K562 (cell line): Measurements from ENCODE around the gene LENG9. TPM values are rescaled to one million over a fixed set of nuclear protein-coding genes. Genes with fewer than 3 reads are reported as not detected.

Experiments used
- CREBBP ChIP-seq: IDR thresholded peaks from one replicate; pipeline ENCODE4 v1.6.1; 2012; ENCODE audit warnings: low read depth, mild to moderate bottlenecking, control low read depth, inconsistent platforms, low read length
- DMBX1 ChIP-seq: fragments of 250-450 bp; sonication (Bioruptor Pico); IDR thresholded peaks from 2 replicates; pipeline ENCODE4 v1.8.0; 2022; ENCODE audit warnings: inconsistent platforms, mild to moderate bottlenecking, moderate library complexity, borderline replicate concordance
- MYNN ChIP-seq, 2 experiments: sonication (generic); formaldehyde crosslinking in 1 of 2; IDR thresholded peaks; 2 replicates each; pipeline versions ENCODE4 v1.5.0 to v1.6.1; 2016 to 2020; ENCODE audit warnings: antibody characterized with exemption in 1 of 2, missing genetic modification reagents in 1 of 2
- NR2C1 ChIP-seq, 2 experiments: fragments of 450-650 bp; IDR thresholded peaks; 2 replicates each; pipeline ENCODE4 v1.6.1; 2017; ENCODE audit warnings: mild to moderate bottlenecking in 2 of 2, antibody characterized with exemption in 1 of 2, inconsistent platforms in 1 of 2, missing compliant biosample characterization in 1 of 2, missing genetic modification characterization in 1 of 2
- PHF8 ChIP-seq: fragments of 200-600 bp; sonication (generic); IDR thresholded peaks from 2 replicates; pipeline ENCODE4 v1.6.1; 2012; ENCODE audit warnings: mixed run types, mild to moderate bottlenecking, inconsistent platforms, low read length, moderate library complexity, borderline replicate concordance
- RBFOX2 ChIP-seq: fragments of 200-400 bp; formaldehyde crosslinking; IDR thresholded peaks from 2 replicates; pipeline ENCODE4 v1.6.1; 2017; ENCODE audit warnings: low read depth, mild to moderate bottlenecking, low read length, moderate library complexity
- ZNF75A ChIP-seq: fragments of 450-650 bp; formaldehyde crosslinking; IDR thresholded peaks from 2 replicates; pipeline ENCODE4 v1.4.0; 2020; ENCODE audit warnings: mild to moderate bottlenecking
- polyA plus RNA-seq, 8 experiments: library from polyadenylated mRNA; depleted of rRNA in 4 of 8; stranded (reverse) in 5 of 8; unstranded in 3 of 8; fragments of >200 nt; fragmentation: Nextera tagmentation in 2 of 8; fragmentation: Illumina TruSeq in 1 of 8; extraction: Ambion mirVana in 2 of 8; extraction: Trizol in 1 of 8; gene quantifications; 2 replicates each; pipeline versions ENCODE4 v1.2.1 to v1.2.3, GENCODE V29; 2011 to 2014; ENCODE audit warnings: inconsistent platforms in 1 of 8, missing spikeins in 1 of 8
- total RNA-seq, 7 experiments: library from RNA; depleted of rRNA in 6 of 7; stranded (reverse); fragments of >200 nt in 6 of 7; fragmentation: Illumina TruSeq in 2 of 7; extraction: Trizol in 2 of 7; gene quantifications; 2 replicates each; pipeline versions ENCODE4 v1.2.1 to v1.2.3, GENCODE V29; 2011 to 2021; ENCODE audit warnings: low replicate concordance in 1 of 7
- TF ChIP-seq, protein P1 (sequence below), 2 experiments: fragments of 450-650 bp in 1 of 2; sonication (generic) in 1 of 2; formaldehyde crosslinking in 1 of 2; IDR thresholded peaks; 2 replicates each; pipeline versions ENCODE4 v1.7.1 to v1.9.0; 2016 to 2022; ENCODE audit warnings: inconsistent platforms in 1 of 2, mild to moderate bottlenecking in 1 of 2, missing genetic modification reagents in 1 of 2
- TF ChIP-seq, protein P2 (sequence below): sonication (generic); formaldehyde crosslinking; IDR thresholded peaks from 2 replicates; pipeline ENCODE4 v1.8.0; 2022; ENCODE audit warnings: missing genetic modification reagents, mild to moderate bottlenecking, moderate library complexity, borderline replicate concordance
- TF ChIP-seq, protein P3 (sequence below): fragments of 250-450 bp; sonication (Bioruptor Pico); IDR thresholded peaks from 2 replicates; pipeline ENCODE4 v1.9.0; 2021; ENCODE audit warnings: mild to moderate bottlenecking, inconsistent platforms

LENG9 gene
- total and polyA plus RNA-seq, 9 of the 15 experiments (the other 6 are each of a cell fraction or from before 2014, with no cell fraction given): 0.06 to 0.64 (median 0.33) TPM; not detected in 1

DNA sequence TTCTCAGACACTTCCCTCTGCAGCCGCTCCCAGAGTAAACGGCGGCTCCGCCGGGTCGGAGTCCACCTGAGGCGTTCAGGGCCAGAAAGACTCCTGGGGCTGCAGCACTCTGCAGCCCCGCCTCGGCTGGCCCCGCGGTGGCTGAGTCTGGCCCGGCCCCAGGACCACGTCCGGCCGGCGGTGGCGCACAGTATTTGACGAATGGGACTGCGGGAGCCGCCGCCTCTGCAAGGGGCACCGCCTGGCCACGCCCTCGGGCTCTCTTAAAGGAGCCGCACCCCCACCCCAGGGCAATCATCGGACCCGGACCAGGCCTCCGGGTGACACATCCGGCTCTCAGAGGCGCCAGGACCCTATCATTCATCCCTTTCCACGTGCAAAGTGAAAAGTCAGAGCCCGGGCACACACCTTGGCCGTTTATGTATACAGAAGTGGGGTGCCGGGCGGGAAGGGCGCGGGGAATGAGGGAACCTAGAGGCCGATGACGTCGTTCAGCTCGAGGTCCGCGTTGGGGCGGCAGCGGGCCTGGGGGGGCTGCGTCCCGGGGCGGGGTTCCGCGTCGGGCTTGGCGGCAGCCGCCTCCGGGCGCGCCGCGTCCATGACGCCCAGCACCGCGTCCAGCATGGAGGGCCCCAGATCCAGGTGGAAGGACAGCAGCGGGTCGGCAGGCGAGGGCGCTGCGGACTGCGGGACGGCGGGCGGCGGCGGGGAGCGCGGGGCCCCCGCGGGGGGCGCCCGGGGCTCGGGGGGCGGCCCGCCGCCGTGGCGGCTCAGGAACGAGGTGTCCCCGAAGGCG lies 1.2 kb upstream of the LENG9 start (continued):
- TF ChIP-seq, protein P1, sequence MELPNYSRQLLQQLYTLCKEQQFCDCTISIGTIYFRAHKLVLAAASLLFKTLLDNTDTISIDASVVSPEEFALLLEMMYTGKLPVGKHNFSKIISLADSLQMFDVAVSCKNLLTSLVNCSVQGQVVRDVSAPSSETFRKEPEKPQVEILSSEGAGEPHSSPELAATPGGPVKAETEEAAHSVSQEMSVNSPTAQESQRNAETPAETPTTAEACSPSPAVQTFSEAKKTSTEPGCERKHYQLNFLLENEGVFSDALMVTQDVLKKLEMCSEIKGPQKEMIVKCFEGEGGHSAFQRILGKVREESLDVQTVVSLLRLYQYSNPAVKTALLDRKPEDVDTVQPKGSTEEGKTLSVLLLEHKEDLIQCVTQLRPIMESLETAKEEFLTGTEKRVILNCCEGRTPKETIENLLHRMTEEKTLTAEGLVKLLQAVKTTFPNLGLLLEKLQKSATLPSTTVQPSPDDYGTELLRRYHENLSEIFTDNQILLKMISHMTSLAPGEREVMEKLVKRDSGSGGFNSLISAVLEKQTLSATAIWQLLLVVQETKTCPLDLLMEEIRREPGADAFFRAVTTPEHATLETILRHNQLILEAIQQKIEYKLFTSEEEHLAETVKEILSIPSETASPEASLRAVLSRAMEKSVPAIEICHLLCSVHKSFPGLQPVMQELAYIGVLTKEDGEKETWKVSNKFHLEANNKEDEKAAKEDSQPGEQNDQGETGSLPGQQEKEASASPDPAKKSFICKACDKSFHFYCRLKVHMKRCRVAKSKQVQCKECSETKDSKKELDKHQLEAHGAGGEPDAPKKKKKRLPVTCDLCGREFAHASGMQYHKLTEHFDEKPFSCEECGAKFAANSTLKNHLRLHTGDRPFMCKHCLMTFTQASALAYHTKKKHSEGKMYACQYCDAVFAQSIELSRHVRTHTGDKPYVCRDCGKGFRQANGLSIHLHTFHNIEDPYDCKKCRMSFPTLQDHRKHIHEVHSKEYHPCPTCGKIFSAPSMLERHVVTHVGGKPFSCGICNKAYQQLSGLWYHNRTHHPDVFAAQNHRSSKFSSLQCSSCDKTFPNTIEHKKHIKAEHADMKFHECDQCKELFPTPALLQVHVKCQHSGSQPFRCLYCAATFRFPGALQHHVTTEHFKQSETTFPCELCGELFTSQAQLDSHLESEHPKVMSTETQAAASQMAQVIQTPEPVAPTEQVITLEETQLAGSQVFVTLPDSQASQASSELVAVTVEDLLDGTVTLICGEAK (IDR thresholded peaks at IDR 0.05): peak; percentile 79
- TF ChIP-seq, protein P1 (CRISPR knock-in tag; IDR thresholded peaks at IDR 0.05): no peak
- TF ChIP-seq RBFOX2 (peak; percentile 92), NR2C1 (IDR thresholded peaks at IDR 0.05) (no peak), NR2C1 (tag; IDR thresholded peaks at IDR 0.05) (0 out of 2 replicates have a peak, but pooled peaks have one; percentile 10), CREBBP (no peak), ZNF75A (0 out of 2 replicates have a peak, but pooled peaks have one; percentile 18), PHF8 (peak; percentile 84; the same call in 1 of the 2 replicates), MYNN (IDR thresholded peaks at IDR 0.05) (no peak), MYNN (CRISPR knock-in tag; IDR thresholded peaks at IDR 0.05) (no peak), DMBX1 (CRISPR knock-in tag) (peak; percentile 37; the same call in 1 of the 2 replicates)
- TF ChIP-seq, protein P2, sequence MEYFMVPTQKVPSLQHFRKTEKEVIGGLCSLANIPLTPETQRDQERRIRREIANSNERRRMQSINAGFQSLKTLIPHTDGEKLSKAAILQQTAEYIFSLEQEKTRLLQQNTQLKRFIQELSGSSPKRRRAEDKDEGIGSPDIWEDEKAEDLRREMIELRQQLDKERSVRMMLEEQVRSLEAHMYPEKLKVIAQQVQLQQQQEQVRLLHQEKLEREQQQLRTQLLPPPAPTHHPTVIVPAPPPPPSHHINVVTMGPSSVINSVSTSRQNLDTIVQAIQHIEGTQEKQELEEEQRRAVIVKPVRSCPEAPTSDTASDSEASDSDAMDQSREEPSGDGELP (CRISPR knock-in tag): peak; percentile 78
- TF ChIP-seq, protein P3, sequence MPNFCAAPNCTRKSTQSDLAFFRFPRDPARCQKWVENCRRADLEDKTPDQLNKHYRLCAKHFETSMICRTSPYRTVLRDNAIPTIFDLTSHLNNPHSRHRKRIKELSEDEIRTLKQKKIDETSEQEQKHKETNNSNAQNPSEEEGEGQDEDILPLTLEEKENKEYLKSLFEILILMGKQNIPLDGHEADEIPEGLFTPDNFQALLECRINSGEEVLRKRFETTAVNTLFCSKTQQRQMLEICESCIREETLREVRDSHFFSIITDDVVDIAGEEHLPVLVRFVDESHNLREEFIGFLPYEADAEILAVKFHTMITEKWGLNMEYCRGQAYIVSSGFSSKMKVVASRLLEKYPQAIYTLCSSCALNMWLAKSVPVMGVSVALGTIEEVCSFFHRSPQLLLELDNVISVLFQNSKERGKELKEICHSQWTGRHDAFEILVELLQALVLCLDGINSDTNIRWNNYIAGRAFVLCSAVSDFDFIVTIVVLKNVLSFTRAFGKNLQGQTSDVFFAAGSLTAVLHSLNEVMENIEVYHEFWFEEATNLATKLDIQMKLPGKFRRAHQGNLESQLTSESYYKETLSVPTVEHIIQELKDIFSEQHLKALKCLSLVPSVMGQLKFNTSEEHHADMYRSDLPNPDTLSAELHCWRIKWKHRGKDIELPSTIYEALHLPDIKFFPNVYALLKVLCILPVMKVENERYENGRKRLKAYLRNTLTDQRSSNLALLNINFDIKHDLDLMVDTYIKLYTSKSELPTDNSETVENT (CRISPR knock-in tag): 0 out of 2 replicates have a peak, but pooled peaks have one; percentile 12
